GM12892 (cell line): Measurements from ENCODE around the gene PRKCSH.

ENCODE experiments used
- POLR2A ChIP-seq: IDR thresholded peaks from 2 replicates; pipeline ENCODE4 v1.6.1; 2011; ENCODE audit warnings: low read depth, low read length, control low read depth
- POLR2AphosphoS5 ChIP-seq: IDR thresholded peaks from 2 replicates; pipeline ENCODE4 v1.6.1; 2011; ENCODE audit warnings: low read depth, low read length, control low read depth

GRCh38 chr19:11451871-11452619, 16.6 kb downstream of the PRKCSH start:
- TF ChIP-seq POLR2AphosphoS5 = no peak
- no peak for TF ChIP-seq POLR2A
